ENCODE data around the gene HELZ2. TPM values are rescaled to one million over a fixed set of nuclear protein-coding genes. Genes with fewer than 3 reads are reported as not detected.
A peak's percentile ranks its signal among the peaks of the same experiment; 100 is the strongest.

Gene HELZ2
- total and polyA plus RNA-seq, 2 of the 4 experiments (the other 2 are of a cell fraction): 4.7 to 10.6 TPM

DNA sequence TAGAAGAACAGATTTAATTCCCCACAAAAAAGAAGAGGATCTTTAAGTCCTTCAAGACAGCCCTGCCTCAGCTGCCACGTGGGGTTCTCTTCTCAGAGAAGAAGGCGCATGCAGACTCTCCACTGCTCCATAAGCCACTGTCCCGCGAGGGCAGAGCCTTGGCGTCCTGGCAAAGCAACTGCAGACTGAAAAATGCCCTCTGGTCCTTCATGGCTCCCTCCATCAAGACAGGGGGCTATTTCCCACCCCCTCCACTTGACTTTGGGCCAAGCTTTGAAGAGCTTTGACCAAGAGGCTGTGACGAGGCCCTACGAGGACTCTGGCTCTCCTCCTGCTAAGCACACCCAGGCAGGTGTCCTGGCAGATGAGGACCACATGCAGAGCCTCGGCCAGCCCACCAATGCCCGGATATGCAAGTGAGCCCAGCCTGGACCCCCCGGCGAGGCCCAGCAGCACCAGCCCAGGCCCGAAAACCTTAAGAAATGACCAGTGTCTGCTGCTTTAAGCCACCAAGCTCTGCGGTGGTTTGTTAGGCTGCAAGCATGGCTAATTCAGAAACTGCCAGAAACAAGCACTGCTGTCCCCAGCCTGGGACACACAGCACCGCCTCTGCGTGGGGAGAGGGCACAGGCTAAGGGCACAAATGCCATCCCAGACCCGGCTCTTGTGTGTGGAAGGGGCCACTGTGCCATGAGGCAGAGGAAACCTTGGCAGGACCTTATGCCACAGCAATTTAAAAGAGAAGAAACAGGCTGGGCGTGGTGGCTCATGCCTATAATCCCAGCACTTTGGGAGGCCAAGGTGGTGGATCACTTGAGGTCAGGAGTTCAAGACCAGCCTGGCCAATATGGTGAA, 36.8 kb upstream of the HELZ2 start (continued):
- no peak for TF ChIP-seq POLR2A (IDR thresholded peaks at IDR 0.05; ENCODE audit: low read depth, low read length)

DNA sequence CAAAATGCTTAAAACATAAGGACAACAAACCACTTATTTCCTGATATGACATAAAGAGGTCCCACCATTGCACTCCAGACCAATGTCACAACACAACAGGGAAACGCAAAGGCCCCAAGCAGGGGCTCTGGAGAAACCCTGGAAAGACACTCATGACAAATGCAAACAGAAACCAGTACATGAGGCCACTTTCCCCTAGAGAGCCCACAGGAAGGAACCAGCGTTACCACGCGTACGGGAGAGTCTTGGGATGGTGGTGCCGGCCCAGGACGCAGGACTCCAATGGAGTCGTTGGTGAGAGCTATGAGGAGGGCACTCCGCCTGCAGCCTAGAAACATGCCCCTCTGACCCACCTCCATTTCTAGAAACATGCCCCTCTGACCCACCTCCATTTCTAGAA, 32.6 kb upstream of the HELZ2 start:
- ATAC-seq (ENCODE audit: low read depth) (no peak), DNase-seq (no peak)
- peaks cover 12% of the 10 kb centered on the region; the same call in 1 of the 2 replicates for H4K20me1 ChIP-seq (ENCODE audit: insufficient read depth, low read length)
- CTCF ChIA-PET: no interaction called here
- H3K4ac ChIP-seq (ENCODE audit: low read depth, low read length): no peak overlapping the region
- no peak overlapping the region for H2AK5ac ChIP-seq (ENCODE audit: low read depth, low read length)
- H3K79me1 ChIP-seq (ENCODE audit: low read depth in 1 of 2, low read length in 2 of 2): peaks cover 4 to 32% of the 10 kb centered on the region in 2 experiments; a peak in 2 of 4 replicates
- H3K36me3 ChIP-seq (ENCODE audit: control insufficient read depth, insufficient read depth, low read length): peaks cover 14% of the 10 kb centered on the region
- no peak overlapping the region for H3K9ac ChIP-seq (ENCODE audit: low read depth, low read length)
- no peak overlapping the region for H2BK20ac ChIP-seq (ENCODE audit: low read depth, low read length)
- no peak overlapping the region for H3K23ac ChIP-seq (ENCODE audit: low read depth, low read length)
- H3K9me1 ChIP-seq (ENCODE audit: insufficient read depth, low read length): no peaks in the 10 kb centered on the region
- H3K4me3 ChIP-seq (ENCODE audit: insufficient read depth, low read depth, low read length): no peak overlapping the region
- no peak overlapping the region for H3K18ac ChIP-seq (ENCODE audit: low read depth, low read length)
- BruUV-seq (replicated peaks): no TSS peak
- H4K91ac ChIP-seq (ENCODE audit: insufficient read depth, low read depth, low read length): no peak overlapping the region
- H3K4me2 ChIP-seq (ENCODE audit: low read depth, low read length): no peak overlapping the region
- no peak overlapping the region for H3K56ac ChIP-seq (ENCODE audit: extremely low read depth, insufficient read depth, low read length)
- in situ Hi-C loops (cut with MboI; ENCODE audit: low sequenced_read_pairs) (no loop called here), intact Hi-C loops (cut with micrococcal nuclease) (no loop called here), dilution Hi-C loops (cut with HindIII; ENCODE audit: low sequenced_read_pairs, unreplicated experiment) (no loop called here)
- no peak overlapping the region for H2BK5ac ChIP-seq (ENCODE audit: low read depth, low read length, poor library complexity, severe bottlenecking)
- H2BK120ac ChIP-seq (ENCODE audit: low read depth, low read length): no peak overlapping the region
- H3K14ac ChIP-seq (replicated peaks; ENCODE audit: low read depth, low read length): no peak overlapping the region
- H3K4me1 ChIP-seq (ENCODE audit: control insufficient read depth, insufficient read depth, low read length): no peaks in the 10 kb centered on the region
- H3K27ac ChIP-seq (ENCODE audit: insufficient read depth, low read length): no peak overlapping the region
- WGBS, 2 experiments (ENCODE audit: extremely low coverage in 2 of 2, insufficient read length in 1 of 2): 100% methylated on average over 1 of the region's 9 CpGs; no CpG with 5 or more reads in 1 of the 2 experiments
- H4K8ac ChIP-seq (ENCODE audit: low read depth in 2 of 2, low read length in 2 of 2): no peak overlapping the region
- no peak overlapping the region for H4K5ac ChIP-seq (ENCODE audit: low read depth, low read length)
- H2BK15ac ChIP-seq (ENCODE audit: low read depth, low read length): no peak overlapping the region
- H2AFZ ChIP-seq (replicated peaks; ENCODE audit: low read length, poor library complexity): no peak overlapping the region
- POLR2A ChIA-PET (ENCODE audit: unreplicated experiment): no interaction called here
- H3K27me3 ChIP-seq (ENCODE audit: control insufficient read depth, insufficient read depth, low read length): no peaks in the 10 kb centered on the region
- H2AK9ac ChIP-seq (replicated peaks; ENCODE audit: low read depth, low read length, poor library complexity): peak overlapping the region; percentile 37
- no peaks in the 10 kb centered on the region for H3K9me3 ChIP-seq (ENCODE audit: control insufficient read depth, insufficient read depth, low read length)
- TF ChIP-seq RFX5 (IDR thresholded peaks at IDR 0.05; ENCODE audit: low read depth, low read length) (no peak), CEBPB (IDR thresholded peaks at IDR 0.05; ENCODE audit: low read depth, low read length) (no peak), POLR2A (IDR thresholded peaks at IDR 0.05; ENCODE audit: low read depth, low read length) (no peak), SMC3 (IDR thresholded peaks at IDR 0.05; ENCODE audit: low read depth, low read length) (no peak), FOS (IDR thresholded peaks at IDR 0.05; ENCODE audit: low read depth, low read length) (no peak), CHD1 (IDR thresholded peaks at IDR 0.05; ENCODE audit: low read depth, low read length) (no peak), MXI1 (IDR thresholded peaks at IDR 0.05; ENCODE audit: borderline replicate concordance, low read depth, low read length) (no peak), MAZ (IDR thresholded peaks at IDR 0.05; ENCODE audit: borderline replicate concordance, low read depth, low read length) (no peak), BHLHE40 (IDR thresholded peaks at IDR 0.05; ENCODE audit: low read depth, low read length) (no peak), RCOR1 (IDR thresholded peaks at IDR 0.05; ENCODE audit: insufficient replicate concordance, low read length) (no peak), NFE2L2 (IDR thresholded peaks at IDR 0.05; ENCODE audit: low read depth, low read length) (no peak)
- TF ChIP-seq, protein P1, sequence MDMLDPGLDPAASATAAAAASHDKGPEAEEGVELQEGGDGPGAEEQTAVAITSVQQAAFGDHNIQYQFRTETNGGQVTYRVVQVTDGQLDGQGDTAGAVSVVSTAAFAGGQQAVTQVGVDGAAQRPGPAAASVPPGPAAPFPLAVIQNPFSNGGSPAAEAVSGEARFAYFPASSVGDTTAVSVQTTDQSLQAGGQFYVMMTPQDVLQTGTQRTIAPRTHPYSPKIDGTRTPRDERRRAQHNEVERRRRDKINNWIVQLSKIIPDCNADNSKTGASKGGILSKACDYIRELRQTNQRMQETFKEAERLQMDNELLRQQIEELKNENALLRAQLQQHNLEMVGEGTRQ (IDR thresholded peaks at IDR 0.05; ENCODE audit: low read depth, low read length): no peak
- TF ChIP-seq, protein P2, sequence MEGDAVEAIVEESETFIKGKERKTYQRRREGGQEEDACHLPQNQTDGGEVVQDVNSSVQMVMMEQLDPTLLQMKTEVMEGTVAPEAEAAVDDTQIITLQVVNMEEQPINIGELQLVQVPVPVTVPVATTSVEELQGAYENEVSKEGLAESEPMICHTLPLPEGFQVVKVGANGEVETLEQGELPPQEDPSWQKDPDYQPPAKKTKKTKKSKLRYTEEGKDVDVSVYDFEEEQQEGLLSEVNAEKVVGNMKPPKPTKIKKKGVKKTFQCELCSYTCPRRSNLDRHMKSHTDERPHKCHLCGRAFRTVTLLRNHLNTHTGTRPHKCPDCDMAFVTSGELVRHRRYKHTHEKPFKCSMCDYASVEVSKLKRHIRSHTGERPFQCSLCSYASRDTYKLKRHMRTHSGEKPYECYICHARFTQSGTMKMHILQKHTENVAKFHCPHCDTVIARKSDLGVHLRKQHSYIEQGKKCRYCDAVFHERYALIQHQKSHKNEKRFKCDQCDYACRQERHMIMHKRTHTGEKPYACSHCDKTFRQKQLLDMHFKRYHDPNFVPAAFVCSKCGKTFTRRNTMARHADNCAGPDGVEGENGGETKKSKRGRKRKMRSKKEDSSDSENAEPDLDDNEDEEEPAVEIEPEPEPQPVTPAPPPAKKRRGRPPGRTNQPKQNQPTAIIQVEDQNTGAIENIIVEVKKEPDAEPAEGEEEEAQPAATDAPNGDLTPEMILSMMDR (conservative IDR thresholded peaks at IDR 0.05; ENCODE audit: low read depth, low read length): no peak
